Neural cell (in vitro differentiated cells): Measurements from ENCODE around the gene ITFG2. TPM values are rescaled to one million over a fixed set of nuclear protein-coding genes. Genes with fewer than 3 reads are reported as not detected.

Experiments used
- H2AFZ ChIP-seq: fragments of 200-600, 300-800 bp; sonication (generic), shearing (Covaris generic); 2 replicates; pipeline ENCODE4 v1.6.0; 2014; ENCODE audit warnings: low read depth, mild to moderate bottlenecking, antibody characterized with exemption, low read length, moderate library complexity
- H3F3A ChIP-seq: fragments of 200-600 bp; shearing (Covaris generic); 2 replicates; pipeline ENCODE4 v1.6.1; 2016; ENCODE audit warnings: mild to moderate bottlenecking, moderate library complexity, mixed read lengths, antibody characterized with exemption, low read length; ENCODE audit not compliant: insufficient read depth, poor library complexity, severe bottlenecking
- H3K27ac ChIP-seq: fragments of 200-600, 300-800 bp; sonication (generic), shearing (Covaris generic); 2 replicates; pipeline ENCODE4 v1.5.1; 2014; ENCODE audit warnings: mild to moderate bottlenecking, low read length, moderate library complexity
- H3K27me3 ChIP-seq: fragments of 300-800, 200-600 bp; sonication (generic), shearing (Covaris generic); 2 replicates; pipeline ENCODE4 v1.6.0; 2014; ENCODE audit warnings: mild to moderate bottlenecking, low read depth, low read length, moderate library complexity; ENCODE audit not compliant: insufficient read depth
- H3K36me3 ChIP-seq: fragments of 300-800, 200-600 bp; sonication (generic), shearing (Covaris generic); 2 replicates; pipeline ENCODE4 v1.5.1; 2014; ENCODE audit warnings: mild to moderate bottlenecking, antibody characterized with exemption, low read length, moderate library complexity; ENCODE audit not compliant: insufficient read depth
- H3K4me2 ChIP-seq: fragments of 300-800, 200-600 bp; sonication (generic), shearing (Covaris generic); 2 replicates; pipeline ENCODE4 v1.6.0; 2014; ENCODE audit warnings: mild to moderate bottlenecking, low read length
- H3K4me3 ChIP-seq: fragments of 300-800, 200-600 bp; sonication (generic), shearing (Covaris generic); 2 replicates; pipeline ENCODE4 v1.5.1; 2014; ENCODE audit warnings: mild to moderate bottlenecking, low read length, moderate library complexity
- H3K79me2 ChIP-seq: fragments of 200-600 bp; shearing (Covaris generic); replicated peaks from 2 replicates; pipeline ENCODE4 v1.6.0; 2014; ENCODE audit warnings: mild to moderate bottlenecking, low read length, moderate library complexity; ENCODE audit not compliant: insufficient read depth
- H3K9ac ChIP-seq: fragments of 300-800, 200-600 bp; sonication (generic), shearing (Covaris generic); 2 replicates; pipeline ENCODE4 v1.6.1; 2016; ENCODE audit warnings: mild to moderate bottlenecking, low read length, mixed read lengths
- H3K9me2 ChIP-seq: fragments of 200-600 bp; shearing (Covaris generic); 2 replicates; pipeline ENCODE4 v1.6.1; 2016; ENCODE audit warnings: mild to moderate bottlenecking, low read length, mixed read lengths; ENCODE audit not compliant: insufficient read depth
- H3K9me3 ChIP-seq: fragments of 200-600, 300-800 bp; sonication (generic), shearing (Covaris generic); 2 replicates; pipeline ENCODE4 v1.6.1; 2016; ENCODE audit warnings: mild to moderate bottlenecking, mixed run types, low read length, moderate library complexity, mixed read lengths
- H4K20me1 ChIP-seq: fragments of 200-600 bp; shearing (Covaris generic); 2 replicates; pipeline ENCODE4 v1.6.1; 2016; ENCODE audit warnings: mild to moderate bottlenecking, mixed run types; ENCODE audit not compliant: insufficient read depth
- EP300 ChIP-seq: fragments of 450-650 bp; conservative IDR thresholded peaks from 2 replicates; pipeline ENCODE4 v1.6.1; 2014; ENCODE audit warnings: antibody characterized with exemption, mild to moderate bottlenecking, moderate library complexity; ENCODE audit not compliant: poor library complexity, severe bottlenecking
- EZH2 ChIP-seq: fragments of 200-600, 300-800 bp; shearing (Covaris generic), sonication (generic); IDR thresholded peaks from 2 replicates; pipeline ENCODE4 v1.6.1; 2014; ENCODE audit warnings: antibody characterized with exemption, low read length, borderline replicate concordance, mild to moderate bottlenecking; ENCODE audit not compliant: insufficient read depth, poor library complexity, severe bottlenecking
- MXI1 ChIP-seq: fragments of 450-650 bp; conservative IDR thresholded peaks from 2 replicates; pipeline ENCODE4 v1.6.1; 2014; ENCODE audit warnings: antibody characterized with exemption, mild to moderate bottlenecking; ENCODE audit not compliant: poor library complexity, severe bottlenecking
- POLR2AphosphoS5 ChIP-seq: IDR thresholded peaks from 2 replicates; pipeline ENCODE4 v1.6.1; 2012
- RAD21 ChIP-seq: fragments of 450-650 bp; conservative IDR thresholded peaks from 2 replicates; pipeline ENCODE4 v1.6.1; 2014; ENCODE audit warnings: antibody characterized with exemption, mild to moderate bottlenecking, moderate library complexity
- SMC3 ChIP-seq: fragments of 450-650 bp; conservative IDR thresholded peaks from 2 replicates; pipeline ENCODE4 v1.6.1; 2014; ENCODE audit warnings: antibody characterized with exemption, mild to moderate bottlenecking, moderate library complexity; ENCODE audit not compliant: poor library complexity
- TAF1 ChIP-seq: IDR thresholded peaks from 2 replicates; pipeline ENCODE4 v1.6.1; 2012; ENCODE audit warnings: low read depth
- polyA plus RNA-seq: library from polyadenylated mRNA; depleted of rRNA; stranded (reverse); fragments of >200 nt; gene quantifications from 2 replicates; pipeline ENCODE4 v1.2.3, GENCODE V29; 2014
- TF ChIP-seq, protein P1 (sequence below): IDR thresholded peaks from 2 replicates; pipeline ENCODE4 v1.6.1; 2012; ENCODE audit warnings: borderline replicate concordance
- TF ChIP-seq, protein P2 (sequence below): fragments of 450-650 bp; IDR thresholded peaks from 2 replicates; pipeline ENCODE4 v1.5.1; 2014; ENCODE audit warnings: antibody characterized with exemption, mild to moderate bottlenecking, moderate library complexity; ENCODE audit not compliant: poor library complexity, severe bottlenecking

Gene ITFG2
- polyA plus RNA-seq, 1 donor from 2014 or later, result 22.2 TPM

DNA sequence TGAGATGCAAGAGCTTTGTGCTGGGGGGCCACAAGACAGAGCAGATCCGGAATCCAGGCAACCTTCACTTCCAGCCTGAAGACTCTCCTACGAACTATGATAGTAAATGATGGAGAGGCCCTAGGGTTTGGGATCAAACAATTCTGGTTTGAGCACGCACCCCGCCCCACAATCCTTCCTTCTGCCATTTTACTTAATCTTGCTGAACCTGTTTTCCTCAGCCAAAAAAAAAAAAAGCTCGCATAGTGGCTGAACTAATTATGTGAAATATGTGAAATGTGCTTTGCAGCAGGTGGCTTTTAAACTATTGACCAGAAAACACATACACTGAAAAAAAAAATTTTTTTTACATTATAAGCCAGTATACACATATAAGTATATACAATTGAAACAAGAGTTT, 667 bp upstream of the ITFG2 start:
- Histone ChIP-seq H3K9ac (peak overlapping the region; percentile 42), H3K36me3 (no peaks in the 10 kb centered on the region), H3K9me2 (no peaks in the 10 kb centered on the region), H3K4me3 (peak overlapping the region; percentile 75), H3K79me2 (peaks cover 11% of the 10 kb centered on the region), H3K9me3 (no peaks in the 10 kb centered on the region), H4K20me1 (no peaks in the 10 kb centered on the region), H3K4me2 (peak overlapping the region; percentile 71), H3K27ac (peak overlapping the region; percentile 97), H2AFZ (peak overlapping the region; percentile 35), H3K27me3 (no peaks in the 10 kb centered on the region), H3F3A (peaks cover 5% of the 10 kb centered on the region)
- TF ChIP-seq EZH2, result no peak
- TF ChIP-seq SMC3, result no peak
- TF ChIP-seq POLR2AphosphoS5, result no peak
- no peak for TF ChIP-seq RAD21
- TF ChIP-seq, protein P1, sequence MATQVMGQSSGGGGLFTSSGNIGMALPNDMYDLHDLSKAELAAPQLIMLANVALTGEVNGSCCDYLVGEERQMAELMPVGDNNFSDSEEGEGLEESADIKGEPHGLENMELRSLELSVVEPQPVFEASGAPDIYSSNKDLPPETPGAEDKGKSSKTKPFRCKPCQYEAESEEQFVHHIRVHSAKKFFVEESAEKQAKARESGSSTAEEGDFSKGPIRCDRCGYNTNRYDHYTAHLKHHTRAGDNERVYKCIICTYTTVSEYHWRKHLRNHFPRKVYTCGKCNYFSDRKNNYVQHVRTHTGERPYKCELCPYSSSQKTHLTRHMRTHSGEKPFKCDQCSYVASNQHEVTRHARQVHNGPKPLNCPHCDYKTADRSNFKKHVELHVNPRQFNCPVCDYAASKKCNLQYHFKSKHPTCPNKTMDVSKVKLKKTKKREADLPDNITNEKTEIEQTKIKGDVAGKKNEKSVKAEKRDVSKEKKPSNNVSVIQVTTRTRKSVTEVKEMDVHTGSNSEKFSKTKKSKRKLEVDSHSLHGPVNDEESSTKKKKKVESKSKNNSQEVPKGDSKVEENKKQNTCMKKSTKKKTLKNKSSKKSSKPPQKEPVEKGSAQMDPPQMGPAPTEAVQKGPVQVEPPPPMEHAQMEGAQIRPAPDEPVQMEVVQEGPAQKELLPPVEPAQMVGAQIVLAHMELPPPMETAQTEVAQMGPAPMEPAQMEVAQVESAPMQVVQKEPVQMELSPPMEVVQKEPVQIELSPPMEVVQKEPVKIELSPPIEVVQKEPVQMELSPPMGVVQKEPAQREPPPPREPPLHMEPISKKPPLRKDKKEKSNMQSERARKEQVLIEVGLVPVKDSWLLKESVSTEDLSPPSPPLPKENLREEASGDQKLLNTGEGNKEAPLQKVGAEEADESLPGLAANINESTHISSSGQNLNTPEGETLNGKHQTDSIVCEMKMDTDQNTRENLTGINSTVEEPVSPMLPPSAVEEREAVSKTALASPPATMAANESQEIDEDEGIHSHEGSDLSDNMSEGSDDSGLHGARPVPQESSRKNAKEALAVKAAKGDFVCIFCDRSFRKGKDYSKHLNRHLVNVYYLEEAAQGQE, result no peak
- TF ChIP-seq MXI1, result no peak
- TF ChIP-seq, protein P2, sequence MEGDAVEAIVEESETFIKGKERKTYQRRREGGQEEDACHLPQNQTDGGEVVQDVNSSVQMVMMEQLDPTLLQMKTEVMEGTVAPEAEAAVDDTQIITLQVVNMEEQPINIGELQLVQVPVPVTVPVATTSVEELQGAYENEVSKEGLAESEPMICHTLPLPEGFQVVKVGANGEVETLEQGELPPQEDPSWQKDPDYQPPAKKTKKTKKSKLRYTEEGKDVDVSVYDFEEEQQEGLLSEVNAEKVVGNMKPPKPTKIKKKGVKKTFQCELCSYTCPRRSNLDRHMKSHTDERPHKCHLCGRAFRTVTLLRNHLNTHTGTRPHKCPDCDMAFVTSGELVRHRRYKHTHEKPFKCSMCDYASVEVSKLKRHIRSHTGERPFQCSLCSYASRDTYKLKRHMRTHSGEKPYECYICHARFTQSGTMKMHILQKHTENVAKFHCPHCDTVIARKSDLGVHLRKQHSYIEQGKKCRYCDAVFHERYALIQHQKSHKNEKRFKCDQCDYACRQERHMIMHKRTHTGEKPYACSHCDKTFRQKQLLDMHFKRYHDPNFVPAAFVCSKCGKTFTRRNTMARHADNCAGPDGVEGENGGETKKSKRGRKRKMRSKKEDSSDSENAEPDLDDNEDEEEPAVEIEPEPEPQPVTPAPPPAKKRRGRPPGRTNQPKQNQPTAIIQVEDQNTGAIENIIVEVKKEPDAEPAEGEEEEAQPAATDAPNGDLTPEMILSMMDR, result no peak
- TF ChIP-seq EP300, result no peak
- no peak for TF ChIP-seq TAF1

DNA sequence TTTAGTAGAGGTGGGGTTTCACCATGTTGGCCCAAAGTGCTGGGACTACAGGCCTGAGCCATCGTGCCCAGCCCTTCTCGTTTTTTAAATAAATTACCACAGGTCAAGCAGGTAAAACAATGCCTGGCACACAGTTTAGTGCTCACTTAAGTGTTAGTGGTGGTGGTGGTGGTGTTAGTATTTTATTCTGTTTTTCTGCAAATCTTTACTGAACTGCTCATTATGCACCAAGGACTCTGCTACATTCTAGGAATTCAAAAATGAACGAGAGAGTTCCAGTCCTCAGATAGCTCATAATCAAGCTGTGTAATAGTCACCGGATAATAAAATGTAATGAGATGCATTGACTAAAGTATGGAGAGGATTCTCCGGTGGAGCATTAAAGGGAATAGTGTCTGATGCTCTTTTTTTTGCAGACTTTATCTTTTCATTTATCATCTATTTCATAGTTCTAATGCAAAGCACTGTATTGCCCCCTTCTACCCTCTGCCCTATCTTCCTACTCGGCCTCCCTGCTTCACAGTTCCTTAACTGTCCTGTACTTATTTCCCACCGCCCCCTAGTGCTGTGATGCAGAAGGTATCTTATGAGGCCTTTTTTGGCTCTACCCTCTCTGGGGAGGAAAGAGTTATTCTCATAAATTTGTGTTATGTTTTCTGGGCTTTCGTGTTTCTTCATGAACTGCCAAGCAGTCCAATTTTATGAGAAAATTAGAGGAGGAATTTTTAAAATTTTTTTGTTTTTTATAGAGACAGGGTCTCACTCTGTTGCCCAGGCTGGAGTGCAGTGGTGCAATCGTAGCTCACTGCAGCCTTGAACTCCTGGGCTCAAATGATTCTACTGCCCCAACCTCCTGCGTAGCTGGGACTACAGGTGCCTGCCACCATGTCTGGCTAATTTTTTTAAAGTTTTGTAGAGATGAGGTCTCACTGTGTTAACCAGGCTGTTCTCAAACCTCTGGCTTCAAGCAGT, 1.0 kb downstream of the ITFG2 start:
- H3K9me2 ChIP-seq, result no peaks in the 10 kb centered on the region
- H3K27me3 ChIP-seq, result no peaks in the 10 kb centered on the region
- H3K9ac ChIP-seq, result peak overlapping the region; percentile 93
- peak overlapping the region; percentile 75 for H3K4me3 ChIP-seq
- H3K9me3 ChIP-seq, result no peaks in the 10 kb centered on the region
- no peak for TF ChIP-seq TAF1
- no peak for TF ChIP-seq EP300
- TF ChIP-seq, protein P1, result no peak
- TF ChIP-seq SMC3, result peak; percentile 77
- TF ChIP-seq EZH2, result no peak
- TF ChIP-seq MXI1, result no peak
- TF ChIP-seq RAD21, result peak; percentile 71
- peak; percentile 36 for TF ChIP-seq POLR2AphosphoS5
- TF ChIP-seq, protein P2, result peak; percentile 82
- H3K4me2 ChIP-seq, result peak overlapping the region; percentile 98
- H3K36me3 ChIP-seq, result no peaks in the 10 kb centered on the region
- H3K79me2 ChIP-seq, result peaks cover 11% of the 10 kb centered on the region
- peak overlapping the region; percentile 82 for H2AFZ ChIP-seq
- H3K27ac ChIP-seq, result peak overlapping the region; percentile 97
- H4K20me1 ChIP-seq, result no peaks in the 10 kb centered on the region
- H3F3A ChIP-seq, result peaks cover 5% of the 10 kb centered on the region
